ENCODE data around the gene BMP6. TPM values are rescaled to one million over a fixed set of nuclear protein-coding genes. Genes with fewer than 3 reads are reported as not detected.

BMP6 gene
- total RNA-seq, 1 donor from 2014 or later, result 0.41 TPM

DNA sequence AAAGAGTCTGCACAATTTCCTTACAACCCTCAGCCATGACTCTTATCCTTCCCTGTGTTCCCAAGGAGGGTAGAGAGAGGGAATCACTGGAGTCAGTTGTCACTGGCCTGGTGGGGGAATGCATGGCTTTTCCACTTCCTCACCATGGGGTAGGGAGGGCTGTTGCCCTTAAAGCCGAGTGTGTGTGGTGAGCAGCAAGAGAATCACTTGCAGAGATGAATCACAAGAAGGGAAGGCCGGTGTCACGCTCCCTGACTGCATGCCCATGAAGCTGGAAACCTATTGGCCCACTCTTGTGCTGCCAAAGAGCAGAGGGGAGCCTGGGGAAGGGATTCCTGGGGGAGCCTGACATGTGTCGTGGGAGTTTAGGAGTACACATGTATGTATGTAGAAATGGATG is 18.1 kb upstream of the BMP6 start:
- Mint-ChIP-seq H3K36me3 (no peaks in the 10 kb centered on the region), H3K4me3 (no peak overlapping the region), H3K9me3 (no peaks in the 10 kb centered on the region), H3K27ac (no peak overlapping the region), H3K4me1 (no peaks in the 10 kb centered on the region), H3K27me3 (ENCODE audit: insufficient read depth, low read depth) (no peaks in the 10 kb centered on the region)
- H3K27me3 ChIP-seq, result no peaks in the 10 kb centered on the region
- no peaks in the 10 kb centered on the region for H3K4me1 ChIP-seq
- no peak overlapping the region for H3K4me3 ChIP-seq
- TF ChIP-seq EZH2 (IDR thresholded peaks at IDR 0.05) (no peak), EZH2phosphoT487 (IDR thresholded peaks at IDR 0.05) (no peak)
- TF ChIP-seq, protein P1, sequence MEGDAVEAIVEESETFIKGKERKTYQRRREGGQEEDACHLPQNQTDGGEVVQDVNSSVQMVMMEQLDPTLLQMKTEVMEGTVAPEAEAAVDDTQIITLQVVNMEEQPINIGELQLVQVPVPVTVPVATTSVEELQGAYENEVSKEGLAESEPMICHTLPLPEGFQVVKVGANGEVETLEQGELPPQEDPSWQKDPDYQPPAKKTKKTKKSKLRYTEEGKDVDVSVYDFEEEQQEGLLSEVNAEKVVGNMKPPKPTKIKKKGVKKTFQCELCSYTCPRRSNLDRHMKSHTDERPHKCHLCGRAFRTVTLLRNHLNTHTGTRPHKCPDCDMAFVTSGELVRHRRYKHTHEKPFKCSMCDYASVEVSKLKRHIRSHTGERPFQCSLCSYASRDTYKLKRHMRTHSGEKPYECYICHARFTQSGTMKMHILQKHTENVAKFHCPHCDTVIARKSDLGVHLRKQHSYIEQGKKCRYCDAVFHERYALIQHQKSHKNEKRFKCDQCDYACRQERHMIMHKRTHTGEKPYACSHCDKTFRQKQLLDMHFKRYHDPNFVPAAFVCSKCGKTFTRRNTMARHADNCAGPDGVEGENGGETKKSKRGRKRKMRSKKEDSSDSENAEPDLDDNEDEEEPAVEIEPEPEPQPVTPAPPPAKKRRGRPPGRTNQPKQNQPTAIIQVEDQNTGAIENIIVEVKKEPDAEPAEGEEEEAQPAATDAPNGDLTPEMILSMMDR (IDR thresholded peaks at IDR 0.05), result no peak
- H3K27ac ChIP-seq, result no peak overlapping the region
- H3K4me2 ChIP-seq, result no peak overlapping the region
- H3K36me3 ChIP-seq, result no peaks in the 10 kb centered on the region
- H3F3A ChIP-seq (ENCODE audit: low read depth), result no peaks in the 10 kb centered on the region
- H4K20me1 ChIP-seq (ENCODE audit: low read depth), result no peaks in the 10 kb centered on the region
- no peak overlapping the region for H2AFZ ChIP-seq (replicated peaks)
- no peak for DNase-seq (ENCODE audit: low spot score)
- no peaks in the 10 kb centered on the region for H3K9me3 ChIP-seq (ENCODE audit: low read depth)
- no peaks in the 10 kb centered on the region for H3K79me2 ChIP-seq (ENCODE audit: low read depth)
- H3K9ac ChIP-seq, result no peak overlapping the region

DNA sequence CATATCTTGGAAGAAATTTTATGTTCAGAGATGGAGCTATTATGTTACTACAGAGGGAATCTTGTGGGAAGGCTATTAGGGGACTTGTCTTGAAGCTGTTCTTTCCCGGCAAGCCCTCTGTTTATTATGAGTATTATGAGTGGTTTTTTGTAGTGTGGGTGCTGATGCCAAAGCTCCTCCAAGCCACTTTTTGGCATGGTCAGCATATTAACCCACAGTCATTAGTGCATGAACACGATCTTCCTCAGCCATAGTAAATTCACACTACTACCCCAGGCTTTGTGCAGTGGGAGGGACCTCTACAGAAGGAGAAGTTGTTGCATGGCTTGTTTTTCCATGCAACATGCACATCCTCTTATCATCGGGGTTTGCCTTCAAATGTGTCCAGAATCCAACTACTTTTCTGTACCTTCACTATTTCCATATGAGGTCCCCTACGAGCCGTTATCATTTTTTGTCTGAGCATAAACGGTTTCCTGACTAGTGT is 6.5 kb upstream of the BMP6 start:
- no peak overlapping the region for H3K27ac Mint-ChIP-seq
- H3K36me3 ChIP-seq, result no peaks in the 10 kb centered on the region
- H3F3A ChIP-seq (ENCODE audit: low read depth), result no peaks in the 10 kb centered on the region
- peaks cover 36% of the 10 kb centered on the region for H3K27me3 ChIP-seq
- H3K4me3 ChIP-seq, result no peak overlapping the region
- no peak overlapping the region for H3K9ac ChIP-seq
- peaks cover 3% of the 10 kb centered on the region for H3K9me3 Mint-ChIP-seq
- no peak overlapping the region for H3K4me3 Mint-ChIP-seq
- DNase-seq (ENCODE audit: low spot score), result no peak
- H2AFZ ChIP-seq (replicated peaks), result no peak overlapping the region
- no peaks in the 10 kb centered on the region for H3K9me3 ChIP-seq (ENCODE audit: low read depth)
- H3K36me3 Mint-ChIP-seq, result no peaks in the 10 kb centered on the region
- no peak overlapping the region for H3K27ac ChIP-seq
- H4K20me1 ChIP-seq (ENCODE audit: low read depth), result no peaks in the 10 kb centered on the region
- H3K27me3 Mint-ChIP-seq (ENCODE audit: insufficient read depth, low read depth), result peaks cover 20% of the 10 kb centered on the region
- H3K4me2 ChIP-seq, result no peak overlapping the region
- H3K4me1 ChIP-seq, result no peaks in the 10 kb centered on the region
- H3K4me1 Mint-ChIP-seq, result no peaks in the 10 kb centered on the region
- no peaks in the 10 kb centered on the region for H3K79me2 ChIP-seq (ENCODE audit: low read depth)
- TF ChIP-seq, protein P1 (IDR thresholded peaks at IDR 0.05), result no peak
- TF ChIP-seq EZH2 (IDR thresholded peaks at IDR 0.05) (no peak), EZH2phosphoT487 (IDR thresholded peaks at IDR 0.05) (no peak)

DNA sequence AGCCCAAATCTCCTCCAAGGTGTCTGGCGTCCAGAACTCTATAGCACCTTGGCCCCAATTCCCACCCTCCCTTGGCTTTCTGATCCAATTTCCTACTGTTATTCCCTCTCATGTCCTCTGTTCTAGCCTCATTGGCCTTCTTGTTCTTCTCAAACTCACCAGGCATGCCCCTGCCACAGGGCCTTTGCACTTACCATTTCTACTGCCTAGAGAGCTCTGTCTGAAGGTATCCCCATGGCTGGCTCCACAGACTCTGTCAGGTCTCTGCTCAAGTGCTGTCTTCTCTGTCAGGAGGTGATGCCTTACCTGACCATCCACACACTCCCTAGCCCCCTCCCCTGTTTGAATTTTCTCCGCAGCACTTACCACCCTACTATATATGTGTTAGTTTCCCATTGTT is 5.6 kb upstream of the BMP6 start:
- Histone ChIP-seq H3K4me3 (no peak overlapping the region), H3K4me2 (no peak overlapping the region), H3K27ac (no peak overlapping the region), H3K79me2 (ENCODE audit: low read depth) (no peaks in the 10 kb centered on the region), H4K20me1 (ENCODE audit: low read depth) (peaks cover 5% of the 10 kb centered on the region), H3F3A (ENCODE audit: low read depth) (no peaks in the 10 kb centered on the region), H3K4me1 (peaks cover under 1% of the 10 kb centered on the region), H3K36me3 (no peaks in the 10 kb centered on the region), H2AFZ (replicated peaks) (no peak overlapping the region), H3K9me3 (ENCODE audit: low read depth) (no peaks in the 10 kb centered on the region), H3K27me3 (peaks cover 46% of the 10 kb centered on the region), H3K9ac (no peak overlapping the region)
- peaks cover 3% of the 10 kb centered on the region for H3K9me3 Mint-ChIP-seq
- TF ChIP-seq EZH2phosphoT487 (IDR thresholded peaks at IDR 0.05), result no peak
- TF ChIP-seq, protein P1 (IDR thresholded peaks at IDR 0.05), result no peak
- TF ChIP-seq EZH2 (IDR thresholded peaks at IDR 0.05), result no peak
- H3K27me3 Mint-ChIP-seq (ENCODE audit: insufficient read depth, low read depth), result peaks cover 28% of the 10 kb centered on the region
- H3K36me3 Mint-ChIP-seq, result no peaks in the 10 kb centered on the region
- H3K27ac Mint-ChIP-seq, result no peak overlapping the region
- no peak overlapping the region for H3K4me3 Mint-ChIP-seq
- no peaks in the 10 kb centered on the region for H3K4me1 Mint-ChIP-seq
- no peak for DNase-seq (ENCODE audit: low spot score)
